ENCODE measurements around the gene TFDP2. TPM values are rescaled to one million over a fixed set of nuclear protein-coding genes. Genes with fewer than 3 reads are reported as not detected.
"Not testable (repeated sequence)": the region's sequence is repeated elsewhere in the genome, so short reads cannot be mapped to it uniquely, and the experiment has no call there.

Gene TFDP2
- total and polyA plus RNA-seq, 10 of the 15 experiments (the other 5 are each of a cell fraction or from before 2014, with no cell fraction given): 28.3 to 100 (median 49.7) TPM

GRCh38 chr3:142144587-142144986, 4.8 kb downstream of the TFDP2 start:
- H3K27me3 ChIP-seq (replicated peaks in 1 of 2; ENCODE audit: control insufficient read depth in 2 of 2, insufficient read depth in 2 of 2, low read length in 1 of 2); BruUV-seq (replicated peaks); ATAC-seq; H3K36me3 ChIP-seq (ENCODE audit: control insufficient read depth in 2 of 2, insufficient read depth in 2 of 2, low read length in 1 of 2); intact Hi-C loops (cut with micrococcal nuclease; ENCODE audit: unreplicated experiment); H3K4me2 ChIP-seq (ENCODE audit: control insufficient read depth, insufficient read depth); FAIRE-seq; H3K79me2 ChIP-seq (ENCODE audit: control insufficient read depth, insufficient read depth, low read length); DNase-seq (ENCODE audit: low read depth, low spot score); H3K27ac ChIP-seq (ENCODE audit: control insufficient read depth, insufficient read depth); H3K9me3 ChIP-seq (replicated peaks; ENCODE audit: control insufficient read depth, insufficient read depth, low read length); H3K4me3 ChIP-seq; H4K20me1 ChIP-seq (ENCODE audit: control insufficient read depth, insufficient read depth); H3K4me1 ChIP-seq (ENCODE audit: control insufficient read depth, insufficient read depth, low read length); in situ Hi-C loops (cut with MboI); H3K9ac ChIP-seq (ENCODE audit: control insufficient read depth, insufficient read depth, low read length); H2AFZ ChIP-seq (ENCODE audit: control insufficient read depth, low read depth, low read length): not testable (repeated sequence)
- ChIA-PET CTCF (interaction anchor here (0.7 to 1.6 kb wide), 3 partner anchors 20 to 236 kb away, joined by 3 to 5 read pairs (median 4); no protein-coding TSS in a partner anchor), SMC1A (ENCODE audit: uncharacterized antibody, unreplicated experiment) (interaction anchor here (1.3 kb wide), 1 partner anchor 135 kb away, joined by 4 read pairs; no protein-coding TSS in a partner anchor), POLR2A (interaction anchor here (0.6 kb wide), 1 partner anchor 93 kb away, joined by 3 read pairs; no protein-coding TSS in a partner anchor), RAD21 (ENCODE audit: unreplicated experiment) (interaction anchor here (0.5 kb wide), 1 partner anchor 136 kb away, joined by 3 read pairs; no protein-coding TSS in a partner anchor)
- 80% methylated on average over 5 of the region's 5 CpGs for WGBS (ENCODE audit: insufficient coverage, insufficient replicate concordance, low lambda C conversion rate, missing lambda C conversion rate)

- FAIRE-seq; H2AFZ ChIP-seq (ENCODE audit: control insufficient read depth, low read depth, low read length); BruUV-seq (replicated peaks); H3K9me3 ChIP-seq (replicated peaks; ENCODE audit: control insufficient read depth, insufficient read depth, low read length); H3K36me3 ChIP-seq (ENCODE audit: control insufficient read depth in 2 of 2, insufficient read depth in 2 of 2, low read length in 1 of 2); H3K9ac ChIP-seq (ENCODE audit: control insufficient read depth, insufficient read depth, low read length); intact Hi-C loops (cut with micrococcal nuclease; ENCODE audit: unreplicated experiment); H4K20me1 ChIP-seq (ENCODE audit: control insufficient read depth, insufficient read depth); H3K27me3 ChIP-seq (replicated peaks in 1 of 2; ENCODE audit: control insufficient read depth in 2 of 2, insufficient read depth in 2 of 2, low read length in 1 of 2); DNase-seq (ENCODE audit: low read depth, low spot score); H3K27ac ChIP-seq (ENCODE audit: control insufficient read depth, insufficient read depth); in situ Hi-C loops (cut with MboI); H3K4me3 ChIP-seq; ATAC-seq; H3K79me2 ChIP-seq (ENCODE audit: control insufficient read depth, insufficient read depth, low read length); H3K4me1 ChIP-seq (ENCODE audit: control insufficient read depth, insufficient read depth, low read length); POLR2A ChIA-PET; H3K4me2 ChIP-seq (ENCODE audit: control insufficient read depth, insufficient read depth): not testable (repeated sequence)
- ChIA-PET RAD21 (ENCODE audit: unreplicated experiment) (interaction anchor here (0.8 to 1.7 kb wide), 3 partner anchors 111 to 119 kb away, joined by 3 to 10 read pairs (median 4); no protein-coding TSS in a partner anchor), CTCF (interaction anchor here (1.0 to 3.0 kb wide), 5 partner anchors 18 to 178 kb away, joined by 3 to 15 read pairs (median 8); no protein-coding TSS in a partner anchor), SMC1A (ENCODE audit: uncharacterized antibody, unreplicated experiment) (interaction anchor here (0.6 to 1.8 kb wide), 4 partner anchors 13 to 120 kb away, joined by 3 to 5 read pairs (median 4); no protein-coding TSS in a partner anchor)
- 69% methylated on average over 15 of the region's 15 CpGs for WGBS (ENCODE audit: insufficient coverage, insufficient replicate concordance, low lambda C conversion rate, missing lambda C conversion rate)
- 0 out of 6 replicates have a peak, but pooled peaks of 2 of the 3 experiments have one; percentile 3 to 4 for TF ChIP-seq CTCF (IDR thresholded peaks at IDR 0.05 in 2 of 3, conservative IDR thresholded peaks at IDR 0.05 in 1 of 3; ENCODE audit: control insufficient read depth in 2 of 3, extremely low read depth in 1 of 3, insufficient read depth in 1 of 3, low read depth in 3 of 3, low read length in 3 of 3)
These were observed 8.6 kb downstream of the TFDP2 start for GRCh38 chr3:142140608-142141285.

GRCh38 chr3:142137089-142137488, 12.3 kb downstream of the TFDP2 start:
- H3K4me1 ChIP-seq (ENCODE audit: control insufficient read depth, insufficient read depth, low read length); H4K20me1 ChIP-seq (ENCODE audit: control insufficient read depth, insufficient read depth); RAD21 ChIA-PET (ENCODE audit: unreplicated experiment); in situ Hi-C loops (cut with MboI); FAIRE-seq; H3K36me3 ChIP-seq (ENCODE audit: control insufficient read depth in 2 of 2, insufficient read depth in 2 of 2, low read length in 1 of 2); H3K4me3 ChIP-seq; H3K79me2 ChIP-seq (ENCODE audit: control insufficient read depth, insufficient read depth, low read length); ATAC-seq; H3K27ac ChIP-seq (ENCODE audit: control insufficient read depth, insufficient read depth); H2AFZ ChIP-seq (ENCODE audit: control insufficient read depth, low read depth, low read length); DNase-seq (ENCODE audit: low read depth, low spot score); intact Hi-C loops (cut with micrococcal nuclease; ENCODE audit: unreplicated experiment); POLR2A ChIA-PET; H3K4me2 ChIP-seq (ENCODE audit: control insufficient read depth, insufficient read depth); BruUV-seq (replicated peaks); SMC1A ChIA-PET (ENCODE audit: uncharacterized antibody, unreplicated experiment); H3K27me3 ChIP-seq (replicated peaks in 1 of 2; ENCODE audit: control insufficient read depth in 2 of 2, insufficient read depth in 2 of 2, low read length in 1 of 2); H3K9ac ChIP-seq (ENCODE audit: control insufficient read depth, insufficient read depth, low read length); H3K9me3 ChIP-seq (replicated peaks; ENCODE audit: control insufficient read depth, insufficient read depth, low read length): not testable (repeated sequence)
- WGBS (ENCODE audit: insufficient coverage, insufficient replicate concordance, low lambda C conversion rate, missing lambda C conversion rate): 42% methylated on average over 2 of the region's 2 CpGs
- CTCF ChIA-PET: interaction anchor here (0.9 kb wide), 1 partner anchor 108 kb away, joined by 3 read pairs; no protein-coding TSS in a partner anchor
